ENCODE results near the gene UBR2.

DNA sequence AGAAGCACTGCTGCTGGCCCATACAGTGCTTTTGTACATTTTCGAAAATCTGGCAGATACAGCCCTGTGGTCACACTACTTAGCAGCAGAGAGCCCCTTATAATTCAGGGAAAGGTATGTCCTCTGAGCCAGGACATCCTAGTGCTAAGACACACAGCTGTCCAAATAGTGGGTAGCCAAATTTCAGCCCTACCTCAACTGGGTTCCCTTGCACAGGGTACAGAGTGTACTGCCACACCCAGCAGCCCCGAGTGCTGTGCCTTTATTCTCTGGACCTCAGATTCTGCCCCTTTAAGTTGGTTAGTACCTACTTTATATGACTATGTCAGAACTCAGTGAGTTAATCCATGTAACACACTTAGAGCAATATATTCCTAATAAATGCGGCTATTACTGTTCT, 111.0 kb downstream of the UBR2 start:
- TF ChIP-seq POLR2A (IDR thresholded peaks at IDR 0.05) (no peak), CTCF (IDR thresholded peaks at IDR 0.05) (no peak)

All from right lobe of liver (tissue), 4 donors.